ENCODE results near the gene DNAJC5G.
A peak's percentile ranks its signal among the peaks of the same experiment; 100 is the strongest.
"Not testable (repeated sequence)": the region's sequence is repeated elsewhere in the genome, so short reads cannot be mapped to it uniquely, and the experiment has no call there.

DNAJC5G gene

DNA sequence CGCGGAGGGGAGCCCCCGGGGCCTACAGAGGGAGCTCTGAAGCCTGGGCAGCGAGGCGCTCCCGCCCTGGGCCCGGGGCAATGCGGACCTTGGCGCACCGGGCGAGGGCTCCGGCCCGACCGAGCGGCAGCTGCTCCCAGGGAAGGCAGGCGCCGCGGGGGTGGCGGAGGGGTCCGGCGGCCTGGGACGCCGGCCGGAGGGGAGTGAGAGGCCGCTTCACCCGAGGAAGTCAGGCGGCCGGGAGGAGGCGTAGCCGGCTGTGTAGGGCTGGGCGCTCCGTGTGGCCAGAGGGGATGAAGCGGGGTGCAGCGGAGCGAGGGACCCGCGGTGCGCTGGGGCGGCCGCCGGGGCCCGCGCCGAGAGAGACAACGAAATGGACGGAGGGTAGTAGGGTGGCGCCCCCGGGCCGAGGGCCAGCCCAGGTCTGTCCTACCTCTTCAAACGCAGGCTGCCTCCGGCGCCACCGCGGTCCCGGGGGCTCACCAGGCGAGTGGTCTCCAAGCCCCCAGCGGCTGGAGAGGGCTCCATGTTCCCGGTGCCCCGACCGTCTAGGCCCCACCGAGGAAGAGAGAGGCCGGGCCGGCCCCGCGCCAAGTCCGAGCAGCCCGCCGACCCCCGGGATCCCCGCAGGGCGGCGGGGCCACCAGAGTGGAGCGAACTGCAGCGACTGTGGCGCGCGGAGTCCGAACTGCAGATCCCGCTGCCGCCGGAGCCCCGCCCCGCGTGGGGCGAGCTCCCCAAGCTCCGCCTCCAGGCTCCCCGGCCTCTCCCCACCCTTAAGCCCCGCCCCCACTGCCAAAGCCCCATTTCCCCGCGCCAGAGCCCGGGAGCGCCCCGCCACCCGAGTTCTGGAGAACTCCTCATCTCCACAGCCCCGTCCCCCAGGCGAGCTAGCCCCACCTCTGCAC, 12.6 kb upstream of the DNAJC5G start, which contains the start of gene SLC30A3:
Gene SLC30A3, minus strand, starts transcription at position 669 of the 908 bp plus-strand sequence. Its CDS starts 141 bp downstream, at position 528.
- peak within 1 kb of the TSS; percentile 43 for H3K4me3 ChIP-seq (ENCODE audit: low read depth, low read length)
- TF ChIP-seq, protein P1, sequence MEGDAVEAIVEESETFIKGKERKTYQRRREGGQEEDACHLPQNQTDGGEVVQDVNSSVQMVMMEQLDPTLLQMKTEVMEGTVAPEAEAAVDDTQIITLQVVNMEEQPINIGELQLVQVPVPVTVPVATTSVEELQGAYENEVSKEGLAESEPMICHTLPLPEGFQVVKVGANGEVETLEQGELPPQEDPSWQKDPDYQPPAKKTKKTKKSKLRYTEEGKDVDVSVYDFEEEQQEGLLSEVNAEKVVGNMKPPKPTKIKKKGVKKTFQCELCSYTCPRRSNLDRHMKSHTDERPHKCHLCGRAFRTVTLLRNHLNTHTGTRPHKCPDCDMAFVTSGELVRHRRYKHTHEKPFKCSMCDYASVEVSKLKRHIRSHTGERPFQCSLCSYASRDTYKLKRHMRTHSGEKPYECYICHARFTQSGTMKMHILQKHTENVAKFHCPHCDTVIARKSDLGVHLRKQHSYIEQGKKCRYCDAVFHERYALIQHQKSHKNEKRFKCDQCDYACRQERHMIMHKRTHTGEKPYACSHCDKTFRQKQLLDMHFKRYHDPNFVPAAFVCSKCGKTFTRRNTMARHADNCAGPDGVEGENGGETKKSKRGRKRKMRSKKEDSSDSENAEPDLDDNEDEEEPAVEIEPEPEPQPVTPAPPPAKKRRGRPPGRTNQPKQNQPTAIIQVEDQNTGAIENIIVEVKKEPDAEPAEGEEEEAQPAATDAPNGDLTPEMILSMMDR (IDR thresholded peaks at IDR 0.05; ENCODE audit: low read depth, low read length): no peak

DNA sequence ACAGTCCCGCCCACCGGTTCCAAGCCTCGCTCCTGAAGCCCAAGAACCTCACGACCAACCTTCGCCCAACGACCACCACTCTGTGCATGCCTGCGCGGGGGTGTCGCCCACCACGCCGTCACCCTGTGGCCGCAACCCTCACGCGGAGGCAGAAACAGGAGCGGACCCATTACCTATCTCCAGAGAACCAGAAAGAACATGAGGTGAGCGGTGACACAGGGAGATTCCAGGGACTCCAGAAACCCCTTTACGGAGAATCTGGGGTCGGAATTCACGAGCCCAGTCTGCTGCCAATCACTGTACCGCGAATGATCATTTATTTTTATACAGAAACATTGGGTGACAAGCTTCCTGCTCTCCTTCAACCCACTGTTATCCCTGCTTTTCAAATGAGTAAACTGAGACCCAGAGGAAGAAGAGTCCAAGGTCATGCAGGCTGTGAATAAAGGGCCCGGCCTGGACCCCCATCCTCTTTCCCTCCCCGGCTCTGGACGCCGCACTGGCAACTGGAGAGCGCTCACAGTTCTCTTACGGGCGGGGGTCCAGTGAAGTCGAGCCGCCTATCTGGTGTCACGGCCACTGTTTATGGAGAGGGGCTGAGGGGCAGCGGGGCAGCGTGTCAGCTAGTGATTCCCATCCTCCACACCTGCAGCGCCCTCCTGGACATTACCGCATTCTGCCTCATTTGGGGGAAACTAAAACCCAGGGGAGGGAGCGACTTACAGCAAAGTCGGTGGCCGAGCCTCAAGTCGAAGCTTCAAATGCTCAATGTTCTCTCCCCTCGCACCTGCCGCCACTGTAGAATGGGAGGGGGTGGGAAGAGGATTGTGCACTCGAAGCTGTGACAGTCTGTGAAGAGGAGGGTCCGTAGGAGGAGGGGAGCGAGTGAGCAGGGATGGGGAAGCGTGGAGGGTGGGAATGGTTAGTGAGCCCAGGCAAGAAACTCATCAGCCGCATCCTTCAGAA, 11.7 kb upstream of the DNAJC5G start:
- 0 out of 2 replicates have a peak overlapping the region, but pooled peaks have one; percentile 8 for H3K4me3 ChIP-seq (ENCODE audit: low read depth, low read length)
- TF ChIP-seq, protein P1 (IDR thresholded peaks at IDR 0.05; ENCODE audit: low read depth, low read length): no peak

DNA sequence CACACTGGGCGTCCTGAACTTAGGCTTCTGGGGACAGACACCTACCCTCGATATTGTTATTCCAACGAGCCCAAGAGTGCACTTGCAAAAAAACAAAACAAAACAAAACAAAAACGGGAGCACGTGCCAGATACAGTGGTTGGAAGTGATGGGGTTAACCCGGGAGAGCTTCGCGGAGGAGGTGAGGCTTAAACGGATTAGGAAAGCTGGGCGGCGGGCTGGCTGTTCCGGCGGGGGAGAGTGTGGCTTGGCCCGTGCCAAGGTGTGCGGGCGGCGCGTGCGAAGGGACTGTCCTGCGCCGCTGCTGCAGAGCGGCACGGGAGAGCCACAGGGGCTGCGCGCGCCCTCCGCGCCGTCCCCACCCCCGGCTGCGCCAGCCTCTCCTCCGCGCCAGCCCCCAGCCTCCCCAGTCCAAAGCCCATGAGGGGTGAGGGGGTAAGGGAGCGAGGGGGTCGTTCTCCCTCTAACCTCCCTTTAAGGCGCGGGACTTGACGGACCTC, 10.9 kb upstream of the DNAJC5G start:
- TF ChIP-seq, protein P1 (IDR thresholded peaks at IDR 0.05; ENCODE audit: low read depth, low read length): no peak
- H3K4me3 ChIP-seq (ENCODE audit: low read depth, low read length): peak overlapping the region; percentile 37

DNA sequence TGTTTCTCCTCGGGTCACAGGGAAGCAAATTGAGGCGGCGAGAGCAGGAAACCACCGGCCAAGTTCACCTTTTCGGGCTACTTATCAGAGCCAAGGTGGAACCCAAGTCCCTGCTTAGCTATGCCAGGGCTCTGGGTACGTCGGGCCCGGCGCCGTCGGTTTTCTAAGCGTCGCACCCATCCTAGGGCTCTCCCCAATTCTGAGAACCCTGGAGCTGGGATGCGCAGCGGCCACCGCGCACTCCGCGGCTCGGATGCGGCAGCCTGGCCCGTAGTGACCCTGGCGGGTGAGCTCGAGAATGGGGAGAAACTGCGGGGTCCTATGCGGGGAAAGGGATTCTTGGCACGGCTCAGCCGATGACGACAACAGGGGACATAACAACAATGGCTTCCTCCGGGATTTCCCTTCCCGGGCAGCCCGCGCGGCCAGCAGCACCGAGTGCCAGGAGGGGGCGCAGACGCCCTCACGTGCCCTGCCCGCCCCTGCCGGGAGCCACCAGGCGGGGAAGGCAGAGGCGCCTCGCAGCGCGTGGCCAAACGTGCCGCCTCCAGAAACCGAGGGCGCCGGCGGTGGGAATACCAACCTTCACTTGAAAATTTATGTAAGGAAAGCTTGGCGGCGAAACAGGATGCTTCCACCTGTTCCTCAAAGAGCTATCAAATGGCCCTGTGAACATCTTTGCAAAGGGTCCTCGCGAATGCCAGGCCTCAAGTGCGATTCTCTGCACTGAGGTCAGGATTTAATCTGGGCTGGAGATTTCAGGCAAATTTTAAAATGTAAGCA, 10.3 kb upstream of the DNAJC5G start:
- TF ChIP-seq, protein P1 (IDR thresholded peaks at IDR 0.05; ENCODE audit: low read depth, low read length): peak; percentile 53
- peak overlapping the region; percentile 37 for H3K4me3 ChIP-seq (ENCODE audit: low read depth, low read length)

DNA sequence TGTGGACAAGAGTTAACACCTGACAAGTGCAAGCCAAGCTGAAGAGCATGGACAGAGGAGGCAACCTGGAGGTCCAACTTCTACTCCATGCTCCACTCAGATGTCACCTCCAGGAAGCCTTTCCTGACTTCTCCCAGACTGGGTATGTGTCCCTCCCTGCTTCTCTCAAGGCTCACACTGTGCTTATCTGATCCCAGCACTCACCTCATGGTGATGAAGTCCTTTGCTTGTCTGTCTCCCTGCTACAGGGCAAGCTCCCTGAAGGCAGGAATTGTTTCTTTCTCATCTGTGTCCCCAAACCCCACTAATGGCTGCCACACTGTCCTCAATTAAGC, 9.7 kb upstream of the DNAJC5G start:
- TF ChIP-seq, protein P1 (IDR thresholded peaks at IDR 0.05; ENCODE audit: low read depth, low read length): no peak
- no peak overlapping the region for H3K4me3 ChIP-seq (ENCODE audit: low read depth, low read length)

DNA sequence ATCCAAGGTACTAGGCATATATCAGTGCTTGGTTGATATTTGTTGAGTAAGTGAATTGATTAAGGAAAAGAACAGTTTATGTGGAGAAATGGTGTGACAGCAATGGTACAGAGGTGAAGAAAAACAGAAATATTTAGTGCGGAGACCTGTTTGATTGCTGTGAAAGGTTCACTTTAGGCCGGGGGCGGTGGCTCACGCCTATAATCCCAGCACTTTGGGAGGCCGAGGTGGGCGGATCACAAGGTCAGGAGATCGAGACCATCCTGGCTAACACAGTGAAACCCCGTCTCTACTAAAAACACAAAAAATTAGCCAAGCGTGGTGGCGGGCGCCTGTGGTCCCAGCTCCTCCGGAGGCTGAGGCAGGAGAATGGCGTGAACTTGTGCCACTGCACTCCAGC, 6.9 kb upstream of the DNAJC5G start:
- H3K4me3 ChIP-seq (ENCODE audit: low read depth, low read length): not testable (repeated sequence)

DNA sequence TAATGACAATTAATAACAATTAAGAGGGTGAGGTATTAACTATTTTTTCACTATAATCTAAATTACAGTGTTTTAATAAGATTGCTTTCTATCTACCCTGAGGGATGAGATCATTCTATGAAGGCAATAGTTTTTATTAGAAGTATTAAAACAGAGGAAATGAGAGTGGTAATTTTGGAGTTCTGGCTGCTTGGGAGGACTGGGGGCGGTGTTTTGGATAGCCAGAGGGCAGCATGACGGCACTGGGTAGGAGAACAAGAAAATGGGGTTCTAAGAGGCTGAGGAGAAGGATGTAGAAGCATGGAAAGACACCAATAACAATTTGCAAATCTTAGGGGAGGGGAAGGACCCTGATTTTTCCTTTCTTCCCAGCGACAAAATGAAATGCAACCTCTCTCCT, 5.1 kb upstream of the DNAJC5G start:
- no peak overlapping the region for H3K4me3 ChIP-seq (ENCODE audit: low read depth, low read length)
- TF ChIP-seq, protein P1 (IDR thresholded peaks at IDR 0.05; ENCODE audit: low read depth, low read length): no peak

Measured in WI38 (cell line).